Measurements from ENCODE around the gene PTGES3.
"Not testable (repeated sequence)": the region's sequence is repeated elsewhere in the genome, so short reads cannot be mapped to it uniquely, and the experiment has no call there.

PTGES3 gene

DNA sequence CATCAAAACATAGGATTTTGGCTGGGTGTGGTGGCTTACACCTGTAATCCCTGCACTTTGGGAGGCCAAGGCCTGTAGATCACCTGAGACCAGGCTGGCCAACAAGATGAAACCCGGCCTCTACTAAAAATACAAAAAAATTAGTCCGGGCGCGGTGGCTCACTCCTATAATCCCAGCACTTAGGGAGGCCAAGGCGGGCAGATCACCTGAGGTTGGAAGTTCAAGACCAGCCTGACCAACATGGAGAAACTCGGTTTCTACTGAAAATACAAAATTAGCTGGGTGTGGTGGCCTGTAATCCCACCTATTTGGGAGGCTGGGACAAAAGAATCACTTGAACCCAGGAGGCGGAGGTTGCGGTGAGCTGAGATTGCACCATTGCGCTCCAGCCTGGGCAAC, 40.1 kb downstream of the PTGES3 start:
- DNase-seq, result not testable (repeated sequence)

DNA sequence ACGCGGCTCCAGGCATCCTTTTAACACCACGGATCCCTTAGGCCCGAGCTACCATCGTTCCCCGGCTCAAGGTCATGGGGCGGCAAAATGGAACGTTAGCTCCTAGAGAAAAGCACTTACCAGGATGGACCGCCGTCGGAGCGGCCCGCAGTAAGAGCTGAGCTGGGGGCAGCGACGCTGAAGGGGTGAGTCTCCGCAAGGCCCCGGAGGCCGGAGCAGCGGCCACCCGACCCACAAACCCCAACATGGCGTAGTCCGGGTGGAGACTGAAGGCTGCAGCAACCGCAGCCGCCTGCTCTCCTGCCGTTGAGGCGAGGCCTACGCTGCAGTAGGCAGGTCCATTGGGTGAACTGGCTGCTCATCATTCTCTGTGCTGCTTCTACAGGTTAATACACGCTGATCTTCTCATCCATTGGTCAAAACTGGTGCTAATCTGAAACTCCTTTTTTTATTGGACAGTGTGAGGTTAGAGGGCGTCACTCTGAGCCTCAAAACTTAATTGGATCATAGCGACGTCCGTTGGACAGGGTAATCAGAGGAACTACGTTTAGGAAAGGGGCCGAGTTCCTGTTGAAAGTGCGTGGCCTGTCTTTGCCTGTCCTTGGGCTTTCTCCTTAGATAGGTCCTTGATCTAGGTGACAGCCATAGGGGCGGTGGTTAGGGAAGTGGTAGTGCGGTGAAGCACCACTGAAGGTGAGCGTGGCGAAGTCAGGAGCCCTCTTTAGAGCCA, 42.2 kb downstream of the PTGES3 start, which contains the start of gene ATP5F1B:
Gene ATP5F1B, minus strand, starts transcription at position 268 of the 730 bp plus-strand sequence. Its CDS starts 21 bp downstream, at position 247.
- peak; percentile 77 to 97 (median 92) for DNase-seq

- DNase-seq, result peak in 1 of 6 experiments; percentile 36
These were observed 42.8 kb downstream of the PTGES3 start for GRCh38 chr12:56645201-56645716.

DNA sequence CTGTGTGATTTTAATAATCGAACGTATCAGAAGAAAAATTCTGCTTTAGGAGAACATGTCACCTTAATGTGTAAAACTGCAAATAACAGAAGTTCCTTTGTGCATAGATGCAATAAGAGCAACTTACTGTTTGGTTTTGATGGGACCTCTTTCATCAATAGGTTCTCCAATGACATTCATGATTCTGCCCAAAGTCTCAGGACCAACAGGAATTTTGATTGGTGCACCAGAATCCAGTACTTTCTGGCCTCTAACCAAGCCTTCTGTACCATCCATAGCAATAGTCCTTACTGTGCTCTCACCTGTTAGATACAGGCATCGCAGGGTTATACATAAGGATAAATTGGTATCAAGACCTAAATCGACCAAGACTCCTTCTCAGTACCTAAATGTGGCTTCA, 43.4 kb downstream of the PTGES3 start:
- DNase-seq, result no peak

- DNase-seq, result no peak
These were observed 46.9 kb downstream of the PTGES3 start for GRCh38 chr12:56641219-56641618.

DNA sequence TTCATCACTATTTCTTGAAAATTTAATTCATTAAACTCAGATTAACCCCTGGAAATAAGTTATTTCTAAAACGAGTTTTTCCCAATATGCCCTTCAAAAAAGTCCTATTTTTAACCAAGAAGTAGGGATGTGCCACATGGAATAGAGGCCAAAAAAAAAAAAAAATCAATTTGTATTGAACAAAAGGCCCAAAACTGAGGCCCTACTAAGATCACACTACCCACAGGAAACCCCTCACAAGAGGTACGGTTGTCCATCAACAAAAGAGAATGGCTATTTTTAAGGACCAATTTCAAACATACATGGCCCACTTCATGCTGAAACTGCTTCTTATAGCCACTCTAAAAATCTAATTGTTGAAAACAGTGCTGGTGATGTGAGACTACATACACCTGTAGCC, 50.5 kb downstream of the PTGES3 start:
- DNase-seq, result no peak

DNA sequence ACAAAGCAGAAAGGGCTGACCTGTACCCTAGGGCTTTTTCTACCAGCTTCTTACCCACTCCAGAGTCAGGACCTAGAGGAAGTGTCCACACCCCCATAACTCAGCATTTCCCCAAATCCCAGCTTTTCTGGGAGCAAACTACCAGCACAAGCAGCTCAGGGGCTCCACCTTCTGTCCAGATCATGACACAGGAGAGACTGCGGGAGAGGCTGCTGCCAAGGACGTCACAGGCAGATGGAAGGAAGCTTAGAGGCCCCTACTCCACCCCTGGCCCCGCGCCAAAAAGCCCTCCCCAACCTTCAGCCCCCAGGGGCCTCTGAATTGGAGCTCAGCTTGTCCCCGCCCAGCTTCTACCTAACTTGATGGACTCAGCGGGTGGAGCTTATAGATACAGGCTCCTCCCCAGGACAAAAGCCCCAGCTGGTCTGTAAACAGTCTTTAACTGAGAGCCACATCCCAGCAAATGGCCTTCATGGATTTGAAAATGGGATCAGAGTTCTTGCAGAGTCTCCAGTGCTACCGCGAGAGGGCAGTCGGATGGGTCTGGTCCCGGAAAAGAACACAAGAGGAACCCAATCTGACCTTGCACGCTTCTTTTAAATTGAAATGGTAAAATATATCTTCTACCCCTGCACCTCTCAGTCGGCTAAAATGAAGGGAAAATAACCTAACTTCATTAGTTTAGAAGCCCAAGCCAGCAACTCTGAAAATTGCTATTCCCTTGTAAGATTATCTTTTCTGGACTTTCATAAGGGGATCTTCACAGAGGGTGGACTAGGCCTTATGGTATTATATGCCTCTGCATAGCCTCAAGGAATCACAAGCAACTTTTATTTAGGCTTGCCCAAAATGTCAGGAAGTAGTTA, 51.2 kb downstream of the PTGES3 start:
- DNase-seq, result peak; percentile 91 to 96 (median 92)

- peak; percentile 71 to 85 (median 78) for DNase-seq
These were observed 52.0 kb downstream of the PTGES3 start for GRCh38 chr12:56635806-56636674.

DNA sequence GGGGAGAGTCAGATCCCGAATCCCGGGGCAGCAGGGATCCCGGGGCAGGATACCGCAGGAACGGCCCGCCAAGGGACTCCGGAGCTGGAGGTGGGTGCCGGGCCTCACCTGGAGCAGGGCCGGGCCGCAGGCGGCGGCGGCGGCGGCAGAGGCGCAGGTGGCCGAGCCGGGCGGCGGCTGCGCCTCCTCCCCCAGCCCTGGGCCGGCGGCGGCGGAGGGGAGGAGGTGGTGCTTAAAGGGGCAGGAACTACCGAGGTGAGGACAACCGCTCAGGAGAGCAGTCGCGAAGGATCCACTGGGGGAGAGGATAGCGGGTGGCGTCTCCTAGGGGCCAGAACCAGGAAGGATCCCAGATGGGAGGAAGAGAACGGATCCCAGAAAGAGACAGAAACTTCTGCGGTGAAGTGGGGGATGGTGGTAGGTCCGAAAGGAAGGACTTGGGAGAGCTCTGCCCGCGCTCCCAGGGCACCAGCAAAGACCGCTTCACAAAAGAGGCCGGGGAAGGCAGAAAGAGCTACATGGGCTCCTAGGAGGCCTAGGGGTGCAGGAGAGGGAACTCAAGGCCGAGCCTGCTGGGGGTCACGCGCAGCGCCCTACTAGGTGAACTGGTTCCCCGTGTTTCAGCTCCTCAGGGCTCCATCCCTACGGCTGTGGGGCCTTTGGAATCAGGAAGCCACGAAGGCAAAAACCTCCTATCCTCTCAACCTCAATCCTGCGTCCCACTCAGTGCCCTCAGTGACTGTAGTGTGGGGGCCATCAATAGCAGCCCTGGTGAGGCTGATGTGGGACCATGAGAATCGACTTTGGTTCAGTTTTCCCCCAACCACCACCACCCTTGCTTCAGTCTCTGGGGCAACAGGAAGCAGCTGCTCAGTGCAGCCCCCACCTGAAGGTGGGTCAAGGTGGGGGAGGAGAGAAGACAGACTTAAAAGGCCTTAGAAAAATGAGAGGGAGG, 53.0 kb downstream of the PTGES3 start:
- peak; percentile 30 to 51 (median 40) for DNase-seq

GRCh38 chr12:56634242-56634836, 53.7 kb downstream of the PTGES3 start:
- peak in 4 of 6 experiments; percentile 21 to 40 (median 28) for DNase-seq

DNA sequence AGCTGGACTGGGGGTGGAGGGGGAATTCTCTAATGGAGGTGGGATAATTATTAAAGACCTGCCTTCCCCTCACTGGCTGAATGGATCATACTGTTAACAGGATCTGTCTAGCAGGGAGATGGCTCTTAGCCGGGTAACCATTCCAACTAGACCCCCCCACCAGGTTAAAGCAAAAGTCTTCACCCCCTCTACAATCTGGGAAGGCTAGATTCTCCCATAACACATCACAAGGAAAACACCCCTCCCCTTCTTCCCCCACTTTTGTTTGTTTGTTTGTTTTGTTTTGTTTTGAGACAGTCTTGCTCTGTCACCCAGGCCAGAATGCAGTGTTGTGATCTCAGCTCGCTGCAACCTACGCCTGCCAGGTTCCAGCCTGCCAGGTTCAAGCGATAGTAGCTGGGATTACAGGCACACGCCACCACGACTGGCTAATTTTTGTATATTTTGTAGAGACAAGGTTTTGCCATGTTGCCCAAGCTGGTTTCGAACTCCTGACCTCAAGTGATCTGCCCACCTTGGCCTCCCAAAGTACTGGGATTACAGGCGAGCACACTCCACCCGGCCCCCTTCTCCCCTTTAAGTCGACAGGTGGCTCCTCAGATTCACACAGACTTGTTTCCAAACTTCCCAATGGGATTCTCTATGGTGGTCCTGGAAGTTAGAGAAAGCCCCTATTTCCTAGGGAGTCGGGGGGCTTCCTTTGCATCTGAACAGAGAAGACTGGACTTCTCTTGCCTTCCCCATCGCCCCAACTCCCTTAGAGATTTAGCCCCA, 54.4 kb downstream of the PTGES3 start:
- DNase-seq, result peak in 1 of 6 experiments; percentile 16

DNA sequence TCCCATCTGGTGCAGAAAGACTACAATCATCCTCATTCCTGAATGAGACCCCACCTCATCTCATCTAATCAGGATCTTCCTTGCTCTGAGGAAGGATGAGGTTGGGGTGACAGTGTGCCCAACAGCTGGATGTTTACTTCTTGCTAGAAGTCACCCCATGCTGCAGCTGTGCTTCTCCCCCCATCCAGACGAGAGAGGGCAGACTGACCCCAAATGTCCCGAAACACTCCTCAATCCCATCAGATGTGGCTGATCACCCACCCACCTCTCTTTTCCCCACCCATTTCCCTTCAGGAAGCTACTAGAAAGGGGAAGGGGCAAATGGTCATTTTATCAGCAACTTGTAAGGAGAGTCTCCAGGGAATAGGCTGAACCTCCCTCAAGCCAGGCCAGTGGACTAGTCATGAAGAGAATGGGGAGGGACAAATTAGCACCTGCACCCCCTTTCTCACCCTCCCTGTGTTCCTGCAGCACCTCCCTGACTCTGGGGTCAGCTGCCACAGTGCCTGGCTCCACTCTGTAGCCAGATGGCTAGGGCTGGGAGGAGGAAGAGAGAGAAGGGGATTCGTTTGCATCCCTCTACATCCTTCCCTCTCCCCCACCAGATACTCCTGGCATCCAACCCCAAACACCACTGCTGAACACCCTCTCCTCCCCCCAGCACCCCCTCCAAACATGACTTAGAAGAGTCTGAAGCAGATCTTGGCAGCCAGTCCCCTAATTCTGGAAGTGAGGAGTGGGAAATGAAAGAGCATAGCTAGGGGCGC, 55.2 kb downstream of the PTGES3 start:
- no peak for DNase-seq

GRCh38 chr12:56631790-56632700, 56.0 kb downstream of the PTGES3 start:
- DNase-seq, result peak in 4 of 6 experiments; percentile 8 to 55 (median 22)

GRCh38 chr12:56630180-56630632, 57.9 kb downstream of the PTGES3 start, which contains the start of gene BAZ2A:
TSS of gene BAZ2A (minus strand) at chr12:56630326. CDS start at chr12:56617530, 12,796 bp downstream.
- peak; percentile 67 to 80 (median 72) for DNase-seq

DNA sequence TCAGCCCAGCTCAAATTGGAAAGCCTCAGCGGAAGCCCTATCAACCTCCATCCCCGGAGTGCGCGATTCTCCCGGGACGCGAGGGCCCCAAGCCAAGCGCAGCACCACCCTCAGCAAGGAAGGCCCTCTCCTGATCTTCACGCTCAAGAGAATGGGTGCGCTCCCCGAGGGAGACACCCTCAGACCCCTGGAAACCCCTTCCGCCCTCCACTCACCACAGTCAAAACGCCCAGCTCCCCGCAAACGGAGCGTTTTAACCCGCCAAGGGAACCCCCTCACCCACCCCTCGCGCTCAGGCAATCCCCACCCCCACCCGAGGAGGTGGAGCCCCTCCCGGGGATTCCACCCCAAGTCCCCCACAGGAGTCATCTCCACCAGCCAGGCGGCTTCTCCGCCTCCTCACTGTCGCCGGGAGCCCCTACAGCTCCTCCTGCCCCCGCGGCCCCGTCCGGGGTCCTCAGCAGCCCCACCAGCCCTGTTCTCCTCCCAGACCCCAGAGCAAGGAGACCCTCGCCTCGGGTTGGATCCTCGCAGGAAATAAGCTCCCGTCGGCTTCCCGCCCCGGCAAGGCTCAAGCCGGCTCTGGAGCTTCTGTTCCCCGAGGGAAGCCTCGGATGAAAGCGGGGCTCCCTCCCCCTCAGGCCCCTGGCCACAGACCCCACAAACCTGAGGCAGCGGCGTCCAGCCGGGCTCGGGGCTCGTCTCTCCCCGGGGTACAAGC, 58.5 kb downstream of the PTGES3 start:
- peak; percentile 30 to 64 (median 52) for DNase-seq

DNA sequence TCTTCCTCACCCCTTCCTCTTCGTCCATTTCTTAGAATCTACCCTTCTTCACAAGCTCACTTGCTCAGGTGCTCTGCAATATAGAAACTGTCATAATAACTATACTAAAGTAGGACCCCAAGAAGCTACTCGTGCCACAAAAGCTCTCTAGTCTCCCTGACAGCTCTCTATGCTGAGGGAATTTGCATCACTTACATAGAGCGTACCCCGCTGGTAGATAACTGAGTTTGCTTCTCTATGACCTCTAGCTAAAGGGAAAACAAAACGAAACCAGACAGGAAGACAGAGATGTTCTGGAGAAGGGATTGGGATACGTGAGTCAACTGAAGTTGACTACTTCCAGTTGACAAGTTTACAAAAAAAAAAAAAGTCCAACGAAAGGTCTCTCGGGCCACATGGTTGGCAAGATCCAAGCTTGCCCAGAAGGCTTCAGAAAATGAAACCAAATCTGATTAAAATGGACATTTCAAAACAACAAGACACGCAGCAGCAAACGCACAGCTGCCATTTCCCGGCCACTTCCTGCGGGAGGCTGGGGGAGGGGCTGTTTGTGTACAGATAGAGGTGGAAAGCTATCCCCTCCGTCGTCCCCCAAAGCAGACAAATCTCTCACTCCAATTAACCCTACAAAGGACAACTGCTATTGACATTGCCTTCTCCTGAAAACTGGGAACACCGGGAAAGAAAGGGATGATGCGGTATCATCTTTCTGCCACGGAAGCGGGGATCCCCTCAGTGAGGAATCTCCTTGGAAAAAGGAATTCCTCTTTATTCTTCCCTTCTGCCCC, 59.2 kb downstream of the PTGES3 start:
- peak; percentile 28 to 79 (median 65) for DNase-seq

Measured in stimulated activated naive CD4-positive, alpha-beta T cell (primary cell).